Umbilical cord (tissue), 2 donors: ENCODE measurements around the gene DPH1. TPM values are rescaled to one million over a fixed set of nuclear protein-coding genes. Genes with fewer than 3 reads are reported as not detected.
"Not testable (repeated sequence)": the region's sequence is repeated elsewhere in the genome, so short reads cannot be mapped to it uniquely, and the experiment has no call there.

ENCODE experiments used
- DNase-seq: peaks from one replicate; pipeline ENCODE4 v3.0.0-alpha.2; 2015; ENCODE audit warnings: low spot score
- total RNA-seq: library from RNA; depleted of rRNA; stranded (reverse); fragments of >200 nt; gene quantifications from one replicate; pipeline ENCODE4 v1.2.3, GENCODE V29; 2014; ENCODE audit warnings: low replicate concordance; ENCODE audit not compliant: insufficient read depth

Gene DPH1
- 13.0 TPM for total RNA-seq

DNA sequence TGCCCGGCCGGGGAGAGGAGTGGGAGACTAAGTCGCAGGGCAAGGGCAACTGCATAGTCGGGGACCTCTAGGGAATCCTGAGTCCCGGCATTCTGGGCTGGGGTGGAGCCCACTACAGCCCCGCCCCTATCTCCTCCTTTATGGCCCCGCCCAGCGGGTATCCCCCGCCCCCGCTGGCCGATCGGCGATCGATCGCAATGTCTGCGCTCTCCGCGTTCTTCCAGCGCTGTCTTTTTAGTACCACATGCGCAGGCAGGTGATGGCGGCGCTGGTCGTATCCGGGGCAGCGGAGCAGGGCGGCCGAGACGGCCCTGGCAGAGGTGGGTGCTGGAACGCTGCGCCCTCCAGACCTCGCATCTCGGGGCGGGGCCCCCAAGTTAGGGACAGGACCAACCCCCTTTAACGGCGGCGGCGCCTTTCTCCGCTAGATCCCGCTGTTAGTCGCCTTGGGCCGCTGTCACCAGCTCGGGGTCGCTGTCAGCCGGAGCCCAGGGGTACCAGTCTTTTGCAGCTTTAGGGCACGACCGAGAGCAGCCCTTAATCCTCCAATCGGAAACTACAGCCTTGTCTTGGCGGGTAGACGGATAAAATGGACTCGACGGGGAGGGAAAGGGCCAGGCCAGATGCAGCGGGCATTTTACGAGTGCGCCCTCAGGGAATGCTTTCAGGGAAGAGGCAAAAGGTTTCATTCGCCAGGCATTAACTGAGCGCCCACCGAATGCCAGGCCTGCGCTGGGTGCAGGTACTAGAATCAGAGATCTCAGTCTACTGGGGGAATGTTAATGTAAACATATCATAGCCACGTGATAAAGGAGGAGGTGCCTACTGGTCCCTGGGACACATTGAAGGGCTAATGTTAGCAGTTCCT, at the start of gene DPH1:
Gene DPH1, plus strand, starts transcription at position 243 of the 868 bp plus-strand sequence. Its CDS starts 17 bp downstream, at position 260.
- peak; percentile 85 for DNase-seq

DNA sequence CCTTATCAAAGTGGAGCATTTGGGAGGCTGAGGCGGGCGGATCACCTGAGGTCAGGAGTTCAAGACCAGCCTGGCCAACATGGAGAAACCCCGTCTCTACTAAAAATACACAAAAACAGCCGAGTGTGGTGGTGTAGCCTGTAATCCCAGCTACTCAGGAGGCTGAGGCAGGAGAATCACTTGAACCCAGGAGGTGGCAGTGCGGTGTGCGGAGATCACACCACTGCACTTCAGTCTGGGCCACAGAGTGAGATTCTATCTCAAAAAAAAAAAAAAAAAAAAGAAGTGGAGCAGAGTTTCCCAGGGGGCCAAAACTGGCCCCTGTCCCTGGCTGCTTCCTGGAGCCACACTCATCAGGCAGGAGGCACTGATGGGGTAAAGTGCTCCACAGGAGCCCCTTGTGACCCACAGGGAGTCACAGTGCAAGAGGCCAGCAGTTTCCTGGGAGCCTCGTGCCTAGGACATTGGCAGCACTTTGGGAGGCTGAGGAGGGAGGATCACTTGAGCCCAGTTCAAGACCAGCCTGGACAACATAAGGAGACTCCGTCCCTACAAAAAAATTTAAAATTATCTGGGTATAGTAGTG, 49.2 kb upstream of the DPH1 start:
- DNase-seq: no peak

DNA sequence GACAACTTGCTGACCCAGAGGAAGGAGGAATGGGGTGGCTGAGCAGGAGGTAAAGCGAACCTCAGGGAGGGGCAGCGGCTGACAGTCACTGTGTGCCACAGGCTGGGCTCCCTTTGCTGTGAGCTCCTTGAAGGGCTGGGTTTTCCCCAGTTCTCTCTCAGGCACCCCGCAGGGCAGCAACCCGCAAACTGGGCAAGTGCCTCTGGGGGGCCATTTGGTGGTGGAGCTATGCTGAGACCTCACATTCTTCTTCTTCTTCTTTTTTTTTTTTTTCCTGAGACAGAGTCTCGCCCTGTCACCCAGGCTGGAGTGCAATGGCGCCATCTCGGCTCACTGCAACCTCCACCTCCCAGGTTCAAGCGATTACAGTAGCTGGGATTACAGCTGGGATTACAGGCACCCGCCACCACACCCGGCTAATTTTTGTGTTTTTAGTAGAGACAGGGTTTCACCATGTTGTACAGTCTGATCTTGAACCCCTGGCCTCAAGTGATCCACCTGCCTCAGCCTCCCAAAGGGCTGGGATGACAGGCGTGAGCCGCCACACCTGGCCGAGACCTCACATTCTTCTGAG, 47.1 kb upstream of the DPH1 start:
- DNase-seq: not testable (repeated sequence)

DNA sequence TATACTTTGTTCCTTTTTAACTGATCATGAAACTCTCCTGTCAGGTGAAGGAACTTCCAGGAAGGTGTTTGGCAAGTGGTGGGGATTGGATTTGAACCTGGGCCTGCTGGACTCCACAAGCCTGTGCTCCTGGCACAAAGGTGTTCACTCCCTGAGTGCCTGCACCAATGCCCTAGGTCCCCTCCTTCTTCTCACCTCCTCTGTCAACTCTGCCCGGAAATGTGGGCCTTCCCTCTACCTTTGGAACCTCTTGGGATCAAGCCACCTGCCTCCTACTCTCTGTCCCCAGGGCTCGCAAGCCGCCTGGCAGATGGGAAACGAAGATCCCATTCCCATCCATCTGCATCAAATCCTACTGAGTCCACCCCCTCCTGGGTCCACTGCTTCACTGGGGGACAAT, 44.9 kb upstream of the DPH1 start:
- no peak for DNase-seq

DNA sequence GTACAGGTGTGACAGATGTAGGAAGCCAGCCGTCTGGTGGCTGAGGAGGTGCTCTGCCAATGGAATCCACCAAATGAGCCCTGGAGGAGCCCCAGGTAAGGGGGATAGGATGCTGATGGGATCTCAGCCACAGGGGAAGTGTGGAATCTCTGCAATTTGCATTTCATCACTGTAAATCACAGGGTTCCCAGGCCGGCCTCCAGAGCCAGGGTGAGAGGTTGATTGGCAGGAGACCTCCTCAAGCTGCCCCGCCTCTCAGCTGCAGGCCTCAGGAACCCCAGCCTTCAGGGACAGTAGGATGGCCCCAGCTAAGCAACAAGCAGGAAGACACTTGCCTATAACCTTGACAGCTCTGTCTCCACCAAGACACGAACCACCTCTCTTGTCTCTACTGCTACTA, 44.3 kb upstream of the DPH1 start:
- no peak for DNase-seq

DNA sequence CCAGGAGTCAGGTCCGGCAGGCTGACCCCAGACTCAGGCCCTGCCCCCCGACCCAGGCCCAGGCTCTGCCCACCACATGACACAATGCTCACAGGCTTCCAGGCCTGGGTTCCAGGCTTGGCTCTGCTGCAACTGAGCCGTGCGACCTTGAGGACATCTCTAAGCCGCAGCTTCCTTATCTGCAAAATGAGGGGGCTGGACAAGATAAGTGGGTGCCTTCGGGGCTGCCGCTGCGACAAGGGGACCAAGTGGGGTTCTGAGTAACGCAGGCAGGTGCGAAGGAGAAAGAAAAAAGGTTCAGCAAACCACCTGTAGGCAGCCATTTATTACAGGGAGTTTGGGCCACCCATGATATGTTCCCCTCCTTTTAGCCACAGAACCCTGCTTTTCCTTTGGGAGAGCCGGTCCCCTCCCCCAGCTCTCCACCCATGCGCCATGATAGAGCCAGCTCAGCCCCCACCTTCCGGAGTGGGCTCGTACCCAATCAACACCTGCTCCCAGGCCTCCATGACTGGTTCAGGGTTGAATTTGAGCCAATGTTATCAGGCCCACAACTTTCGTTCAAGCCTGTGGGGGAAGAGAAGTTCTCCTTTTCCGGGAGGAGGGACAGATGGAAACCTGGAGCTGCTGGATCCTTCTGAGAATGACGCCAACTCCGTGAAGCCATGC, 43.0 kb upstream of the DPH1 start:
- DNase-seq: no peak

DNA sequence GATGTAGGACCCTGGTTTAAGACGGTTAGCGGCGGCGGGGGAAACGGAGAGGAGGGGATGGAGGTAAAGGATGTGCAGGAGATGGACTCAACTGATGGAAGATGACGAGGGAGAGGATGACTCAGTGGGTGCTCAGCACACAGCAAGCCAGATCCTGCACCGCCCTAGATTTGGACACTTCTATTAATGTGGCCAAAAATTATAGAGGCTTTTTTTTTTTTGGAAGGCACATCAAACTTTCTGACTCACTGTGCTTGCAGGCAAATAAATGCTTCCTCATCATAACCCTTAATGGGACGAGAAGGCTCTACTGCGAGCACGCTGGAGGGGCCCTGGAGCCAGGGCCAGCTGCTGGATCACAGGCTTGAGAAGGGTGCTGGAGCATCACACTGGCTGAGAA, 40.8 kb upstream of the DPH1 start:
- DNase-seq: peak; percentile 65

DNA sequence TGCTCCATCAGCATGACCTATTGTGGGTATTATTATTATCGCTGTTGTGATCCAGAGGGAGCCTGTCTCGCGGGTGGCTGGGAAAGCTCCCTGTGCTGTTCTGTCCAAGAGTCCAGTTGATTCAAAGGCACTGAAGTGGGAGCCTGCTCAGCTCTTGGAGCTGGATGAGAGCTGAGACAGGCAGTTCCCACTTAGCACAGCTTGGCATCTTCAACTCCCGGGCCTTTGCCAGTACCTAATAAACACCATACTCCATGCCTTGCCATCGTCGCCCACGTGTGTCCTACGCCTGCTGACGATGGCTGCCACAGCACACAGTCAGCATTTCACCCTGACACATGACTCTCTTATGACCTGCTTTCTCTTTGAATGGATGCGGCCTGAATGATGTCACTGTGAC, 37.4 kb upstream of the DPH1 start:
- DNase-seq: no peak

DNA sequence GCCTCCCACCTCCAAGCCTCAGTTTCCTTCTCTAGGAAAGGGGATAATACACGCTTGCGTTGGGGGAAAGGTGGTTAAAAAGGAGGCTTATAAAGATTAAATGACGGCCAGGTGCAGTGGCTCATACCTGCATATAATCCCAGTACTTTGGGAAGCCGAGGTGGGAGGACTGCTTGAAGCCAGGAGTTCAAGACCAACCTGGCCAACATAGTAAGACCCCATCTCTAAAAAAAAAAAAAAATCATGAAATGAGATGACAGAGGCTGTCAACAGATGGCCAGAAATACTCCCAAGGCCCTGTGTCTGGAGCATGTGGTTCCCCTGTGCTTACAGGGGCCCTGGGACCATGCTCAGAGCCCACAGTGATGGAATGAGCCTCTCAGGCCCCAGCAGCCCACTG, 35.2 kb upstream of the DPH1 start:
- no peak for DNase-seq

DNA sequence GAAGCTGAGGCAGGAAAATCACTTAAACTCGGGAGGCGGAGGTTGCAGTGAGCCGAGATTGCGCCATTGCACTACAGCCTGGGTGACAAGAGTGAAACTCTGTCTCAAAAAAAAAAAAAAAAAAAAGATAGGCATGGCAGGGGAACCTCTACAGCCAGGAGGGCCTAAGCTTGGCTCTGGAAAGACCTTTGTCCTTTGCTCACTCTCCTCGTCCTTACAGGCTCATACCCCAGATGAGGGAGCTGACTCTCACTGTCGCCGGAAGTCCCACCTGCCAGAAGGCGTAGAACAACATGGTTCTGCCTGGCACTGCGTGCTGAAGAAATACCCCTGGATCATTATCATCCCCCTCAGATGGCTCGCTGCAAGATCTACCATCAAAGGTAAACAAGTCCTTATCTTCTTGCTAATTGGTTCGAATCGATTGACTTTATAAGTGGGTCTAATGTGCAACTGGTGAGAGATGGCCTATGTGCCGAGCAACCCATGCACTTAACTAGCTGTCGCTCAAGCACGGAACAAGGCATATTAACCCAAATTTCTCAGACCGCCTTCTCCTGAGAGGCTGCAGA, 34.5 kb upstream of the DPH1 start:
- no peak for DNase-seq

DNA sequence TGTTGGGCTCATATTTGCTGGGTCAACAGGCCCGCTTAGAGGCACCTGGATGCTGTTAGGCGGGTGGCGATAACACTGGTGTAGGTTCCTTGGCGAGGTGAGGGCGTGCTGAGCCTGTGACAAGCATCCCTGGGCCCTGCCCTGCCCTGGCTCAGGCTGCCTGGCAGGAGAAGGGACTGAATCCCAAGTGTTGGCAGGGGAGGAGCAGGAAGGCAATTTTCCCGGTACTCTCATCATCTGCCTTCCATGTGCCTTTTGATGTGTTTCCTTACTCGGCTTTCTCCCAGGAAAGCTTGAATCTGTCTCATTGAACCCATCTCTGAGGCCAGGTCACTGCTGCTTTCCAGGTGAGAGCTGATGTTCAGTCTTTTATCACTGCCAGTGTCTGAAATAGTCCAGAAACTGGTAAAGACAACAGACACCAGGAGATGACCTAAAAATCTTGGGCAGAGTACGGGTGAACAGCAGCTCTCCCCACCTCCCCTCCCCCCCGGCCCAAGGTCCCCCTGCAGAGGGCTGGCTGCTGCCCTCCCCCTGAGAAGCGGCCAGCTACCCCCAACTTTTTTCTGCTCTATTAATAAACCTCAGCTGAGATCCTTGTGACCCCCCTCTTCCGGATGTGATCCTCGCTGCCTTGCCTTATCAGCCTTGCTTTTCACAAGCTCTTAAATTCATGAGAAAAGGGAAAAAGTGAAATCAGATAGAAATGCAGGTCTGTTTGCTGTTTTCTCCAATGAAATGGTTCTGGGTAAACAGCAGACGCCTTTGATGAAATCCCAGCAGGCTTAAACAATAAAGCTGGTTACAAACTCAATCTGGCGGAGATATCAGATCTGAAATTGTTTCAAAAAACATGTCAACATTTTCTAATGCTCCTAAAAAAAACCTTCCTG, 33.8 kb upstream of the DPH1 start:
- DNase-seq: peak; percentile 59

DNA sequence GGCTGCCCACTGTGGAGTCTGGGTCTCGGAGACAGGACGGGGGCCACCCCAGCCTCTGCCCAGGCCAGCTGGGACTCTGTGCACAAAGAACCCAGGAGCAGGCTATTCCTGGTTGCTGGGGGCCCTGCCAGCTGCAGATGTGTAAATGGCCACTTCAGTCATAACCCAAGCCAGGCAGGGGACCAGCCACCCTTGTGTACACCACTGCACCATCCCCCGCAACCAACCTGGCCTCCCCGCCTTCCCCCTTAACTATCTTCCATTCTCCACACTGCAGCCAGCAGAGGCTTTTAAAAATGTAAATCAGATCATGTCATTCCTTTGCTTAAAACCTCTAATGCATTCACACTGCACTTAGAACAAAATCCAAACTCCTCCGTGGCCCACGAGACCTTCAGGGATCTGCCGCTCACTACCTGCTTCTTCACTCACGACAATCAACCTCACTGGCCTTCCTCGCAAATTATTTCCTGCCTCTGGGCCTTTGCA, 33.1 kb upstream of the DPH1 start:
- no peak for DNase-seq

DNA sequence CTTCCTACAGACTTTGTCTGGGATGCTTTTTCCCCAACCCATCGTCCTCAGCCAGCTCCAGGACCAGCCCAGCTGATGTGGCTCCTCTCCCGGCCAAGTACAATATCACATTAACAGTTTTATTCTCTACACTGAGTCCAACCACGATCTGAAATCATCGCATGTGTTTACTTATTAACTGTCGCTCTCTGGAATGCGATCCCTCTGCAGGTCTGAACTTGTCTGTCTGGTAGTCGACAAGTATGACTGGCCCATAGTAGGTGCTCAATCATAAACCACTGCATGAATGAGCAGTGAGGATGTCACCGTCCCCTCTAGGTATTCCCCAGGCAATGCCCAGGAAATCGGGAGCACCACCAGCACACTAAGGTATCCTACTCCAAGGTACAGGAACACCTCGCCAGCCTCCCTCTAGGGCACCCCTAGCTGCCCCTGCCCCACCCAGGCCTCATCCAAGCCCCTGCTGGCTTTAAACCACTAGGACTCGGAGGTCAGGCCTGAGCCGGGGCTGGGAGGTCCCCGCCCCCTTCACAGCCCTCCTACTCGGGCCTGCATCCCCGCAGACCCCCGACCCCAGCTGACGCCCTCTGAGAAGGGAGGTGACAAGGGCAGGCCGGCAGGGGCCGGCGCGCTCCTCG, 32.5 kb upstream of the DPH1 start:
- DNase-seq: no peak

DNA sequence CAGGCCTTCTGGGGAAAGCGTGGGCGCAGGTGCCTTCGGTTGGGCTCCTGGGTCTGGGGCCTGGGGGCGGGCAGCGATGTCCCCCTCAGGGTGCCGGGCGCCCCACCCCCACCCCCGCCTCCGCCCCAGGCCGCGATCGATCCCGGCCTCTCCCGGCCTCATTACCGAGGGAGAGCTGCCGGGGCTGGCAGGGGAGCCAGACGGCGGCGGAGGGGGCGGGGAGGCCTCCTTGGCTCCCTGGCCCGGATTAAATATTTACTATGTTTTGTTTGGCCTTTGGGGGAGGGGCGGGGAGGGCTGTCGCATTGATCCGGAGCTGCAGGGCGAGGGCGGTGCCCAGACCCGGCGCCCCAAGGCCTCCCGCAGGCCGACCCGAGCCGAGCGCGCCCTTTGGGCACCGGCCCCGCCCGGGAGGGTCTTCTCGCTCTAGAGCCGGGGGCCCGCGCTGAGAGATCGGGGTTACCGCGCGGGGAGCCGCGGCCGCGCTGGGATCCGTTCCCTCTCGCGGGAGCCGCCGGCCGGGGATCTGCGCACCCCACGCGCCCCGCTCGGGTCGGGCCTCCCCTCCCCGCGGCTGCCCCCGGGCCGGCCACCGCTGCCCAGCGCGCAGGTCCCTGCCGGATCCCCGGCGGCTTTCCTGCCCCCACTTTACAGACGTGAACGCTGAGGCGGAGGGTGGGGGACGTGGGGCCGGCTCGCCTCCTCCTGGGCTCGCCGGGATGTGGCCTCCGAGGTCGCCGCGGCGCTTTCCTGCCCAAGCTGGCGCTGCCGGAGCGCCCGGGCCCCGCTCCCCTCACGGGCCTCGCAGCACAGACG, 31.8 kb upstream of the DPH1 start:
- no peak for DNase-seq

DNA sequence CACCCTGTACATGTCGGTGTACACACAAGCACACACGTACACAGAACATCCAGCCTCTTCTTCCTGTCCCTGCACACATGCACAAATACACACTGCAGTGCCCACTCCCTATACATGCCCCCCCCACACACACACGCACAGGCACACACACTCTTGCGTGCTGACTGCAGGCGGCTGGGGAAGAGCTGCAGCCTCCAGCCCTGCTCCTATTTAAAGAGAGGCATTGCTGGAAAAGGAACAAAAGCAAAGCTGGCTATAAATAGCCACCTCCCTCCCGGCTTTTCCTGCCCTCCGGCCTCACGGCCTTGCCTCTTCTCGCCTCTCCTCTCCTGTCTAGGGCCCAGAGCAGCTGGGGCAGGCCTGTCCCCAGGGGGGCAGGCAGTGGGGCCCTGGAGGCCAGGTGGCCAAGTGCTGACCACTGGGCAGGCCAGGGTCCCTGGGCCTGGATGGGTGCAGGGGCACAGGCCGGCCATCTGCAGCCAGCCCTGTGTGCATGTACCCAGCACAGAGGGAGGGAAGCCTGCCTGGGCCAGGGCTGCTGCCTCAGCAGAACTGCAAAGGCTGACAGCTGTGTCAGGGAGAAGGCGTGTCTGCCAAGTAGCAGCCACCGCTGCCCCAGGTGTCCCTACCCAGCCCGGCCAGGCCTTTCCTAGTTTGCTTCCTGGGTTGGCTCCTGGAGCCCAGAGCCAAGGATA, 30.2 kb upstream of the DPH1 start:
- DNase-seq: peak; percentile 82

DNA sequence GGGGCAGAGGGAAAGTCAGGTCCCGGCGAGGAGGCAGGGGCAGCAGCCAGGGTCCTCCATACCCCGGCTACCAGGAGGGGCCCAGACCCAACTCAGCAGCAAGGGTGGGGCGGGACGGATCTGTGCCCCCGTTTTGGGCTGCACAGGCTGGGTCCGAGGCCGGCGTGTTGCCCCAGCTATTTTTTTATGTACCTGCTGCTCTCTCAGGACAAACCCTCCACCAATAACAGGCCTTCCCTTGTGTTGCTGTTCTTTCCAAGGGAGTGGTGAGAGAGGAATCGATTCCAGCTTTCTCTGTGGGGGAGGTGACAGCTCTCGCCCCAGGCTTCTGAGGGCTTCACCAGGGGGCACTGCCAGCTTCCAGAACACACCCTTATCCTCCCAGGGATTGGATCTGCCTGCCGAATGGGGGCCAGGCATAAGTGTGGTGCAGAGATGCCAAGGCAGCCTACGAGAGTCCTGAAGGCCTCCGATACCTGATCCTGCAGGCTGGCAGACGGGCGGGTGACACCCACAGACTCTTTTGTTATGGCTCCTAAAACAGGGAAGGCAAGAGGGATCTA, 27.1 kb upstream of the DPH1 start:
- no peak for DNase-seq

DNA sequence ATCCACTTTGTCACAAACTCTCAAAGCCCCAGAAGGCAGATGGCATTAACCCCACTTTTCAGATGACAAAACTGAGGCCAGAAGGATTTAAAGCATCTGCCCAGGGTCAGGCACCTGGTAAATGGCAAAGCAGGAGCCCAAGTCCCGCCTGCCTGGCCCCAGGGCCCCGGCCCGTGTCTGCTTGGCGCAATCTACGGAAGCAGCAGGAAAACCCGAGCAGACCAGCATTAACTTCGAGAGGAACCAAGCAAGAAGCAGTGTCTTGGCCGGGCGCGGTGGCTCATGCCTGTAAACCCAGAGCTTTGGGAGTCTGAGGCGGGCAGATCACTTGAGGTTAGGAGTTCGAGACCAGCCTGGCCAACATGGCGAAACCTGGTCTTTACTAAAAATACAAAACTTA, 26.4 kb upstream of the DPH1 start:
- no peak for DNase-seq

DNA sequence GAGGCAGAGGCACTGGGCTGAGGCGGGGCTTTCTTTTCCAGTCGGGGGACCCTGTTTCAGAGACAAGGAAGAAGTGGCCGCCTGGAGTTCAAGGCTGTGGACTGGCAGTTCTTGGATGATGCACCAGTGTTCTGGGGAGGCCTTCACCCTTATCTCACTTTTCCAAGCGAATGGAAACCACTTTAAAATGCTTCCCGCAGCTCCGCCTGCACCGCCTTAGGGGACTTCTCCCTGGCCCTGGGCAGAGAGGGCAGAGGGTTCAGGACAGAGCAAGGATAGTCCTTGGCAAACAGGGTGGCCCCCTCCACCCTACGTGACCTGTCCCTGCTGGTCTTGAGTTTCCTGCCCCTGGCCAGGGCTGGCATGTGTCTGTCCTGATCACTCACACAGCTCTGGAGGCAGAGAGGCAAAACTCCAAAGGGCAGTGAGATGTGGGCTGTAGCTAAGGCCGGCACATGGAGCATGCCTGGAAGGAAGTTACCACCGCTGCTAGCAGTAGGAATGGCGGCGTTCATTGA, 25.5 kb upstream of the DPH1 start:
- no peak for DNase-seq
